ENCODE data around the gene SDK1. TPM values are rescaled to one million over a fixed set of nuclear protein-coding genes. Genes with fewer than 3 reads are reported as not detected.

The SDK1 gene
- total RNA-seq, 2 donors from 2014 or later: 19.8 to 32.4 TPM

DNA sequence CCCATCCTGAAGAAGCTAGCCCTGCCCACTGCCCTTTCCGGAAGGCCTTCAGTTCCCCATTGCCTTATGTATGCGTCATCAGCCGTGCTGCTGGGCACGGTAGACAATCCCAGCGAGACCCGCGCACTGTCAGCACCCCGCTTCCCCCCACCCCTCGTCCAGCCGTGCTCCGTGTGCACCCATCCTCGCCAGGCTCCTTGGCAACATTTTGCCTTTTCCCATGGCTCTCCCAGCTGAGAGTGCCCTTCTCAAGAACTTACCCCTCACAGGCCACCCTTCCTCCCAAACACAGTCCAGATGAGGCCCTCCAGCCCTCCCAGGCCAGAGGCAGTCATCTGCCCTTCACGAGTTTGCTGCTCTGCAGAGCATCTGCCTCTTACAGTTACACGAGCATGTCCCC, 747.3 kb downstream of the SDK1 start:
- TF ChIP-seq POLR2A (IDR thresholded peaks at IDR 0.05): no peak
- TF ChIP-seq, protein P1, sequence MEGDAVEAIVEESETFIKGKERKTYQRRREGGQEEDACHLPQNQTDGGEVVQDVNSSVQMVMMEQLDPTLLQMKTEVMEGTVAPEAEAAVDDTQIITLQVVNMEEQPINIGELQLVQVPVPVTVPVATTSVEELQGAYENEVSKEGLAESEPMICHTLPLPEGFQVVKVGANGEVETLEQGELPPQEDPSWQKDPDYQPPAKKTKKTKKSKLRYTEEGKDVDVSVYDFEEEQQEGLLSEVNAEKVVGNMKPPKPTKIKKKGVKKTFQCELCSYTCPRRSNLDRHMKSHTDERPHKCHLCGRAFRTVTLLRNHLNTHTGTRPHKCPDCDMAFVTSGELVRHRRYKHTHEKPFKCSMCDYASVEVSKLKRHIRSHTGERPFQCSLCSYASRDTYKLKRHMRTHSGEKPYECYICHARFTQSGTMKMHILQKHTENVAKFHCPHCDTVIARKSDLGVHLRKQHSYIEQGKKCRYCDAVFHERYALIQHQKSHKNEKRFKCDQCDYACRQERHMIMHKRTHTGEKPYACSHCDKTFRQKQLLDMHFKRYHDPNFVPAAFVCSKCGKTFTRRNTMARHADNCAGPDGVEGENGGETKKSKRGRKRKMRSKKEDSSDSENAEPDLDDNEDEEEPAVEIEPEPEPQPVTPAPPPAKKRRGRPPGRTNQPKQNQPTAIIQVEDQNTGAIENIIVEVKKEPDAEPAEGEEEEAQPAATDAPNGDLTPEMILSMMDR (IDR thresholded peaks at IDR 0.05): no peak
- no peak for ATAC-seq

DNA sequence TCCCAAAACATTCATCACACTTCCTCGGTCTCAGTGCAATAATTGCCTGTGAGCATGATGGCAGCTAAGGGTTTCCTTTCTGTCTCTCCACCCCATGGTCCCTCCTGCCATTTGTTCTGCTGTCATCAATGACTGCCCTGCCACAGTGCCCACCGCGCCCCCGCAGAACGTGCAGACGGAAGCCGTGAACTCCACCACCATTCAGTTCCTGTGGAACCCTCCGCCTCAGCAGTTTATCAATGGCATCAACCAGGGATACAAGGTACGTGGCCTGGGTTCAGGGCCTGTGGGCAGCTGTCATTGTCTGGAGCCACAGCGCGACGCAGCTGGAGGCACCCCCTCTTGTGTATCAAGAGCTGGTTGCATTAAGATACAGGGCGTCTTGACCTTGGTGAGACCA, 748.1 kb downstream of the SDK1 start:
- 96 to 98% methylated on average over 13 of the region's 13 CpGs for WGBS, 2 donors
- intact Hi-C loops (cut with DNase I): loop anchor here (10.0 kb wide), 1 partner anchor 64 kb away; no protein-coding TSS in a partner anchor
- ATAC-seq: no peak
- no peaks in the 10 kb centered on the region for H3K4me1 ChIP-seq
- TF ChIP-seq, protein P1 (IDR thresholded peaks at IDR 0.05): no peak
- no peak for TF ChIP-seq POLR2A (IDR thresholded peaks at IDR 0.05)
- H3K27me3 ChIP-seq: no peaks in the 10 kb centered on the region
- DNase-seq: no peak
- H3K4me3 ChIP-seq: no peak overlapping the region
- no peaks in the 10 kb centered on the region for H3K9me3 ChIP-seq
- H3K27ac ChIP-seq: no peak overlapping the region
- H3K36me3 ChIP-seq (replicated peaks in 1 of 2; ENCODE audit: insufficient read depth in 1 of 2, low read depth in 2 of 2): no peaks in the 10 kb centered on the region

More for the DNA sequence above, 747.3 kb downstream of the SDK1 start:
- H3K4me1 ChIP-seq: no peaks in the 10 kb centered on the region
- 90 to 92% methylated on average over 14 of the region's 14 CpGs for WGBS, 2 donors
- no peak overlapping the region for H3K4me3 ChIP-seq
- no peaks in the 10 kb centered on the region for H3K36me3 ChIP-seq (replicated peaks in 1 of 2; ENCODE audit: insufficient read depth in 1 of 2, low read depth in 2 of 2)
- intact Hi-C loops (cut with DNase I): loop anchor here (10.0 kb wide), 1 partner anchor 64 kb away; no protein-coding TSS in a partner anchor
- no peaks in the 10 kb centered on the region for H3K9me3 ChIP-seq
- DNase-seq: no peak
- no peak overlapping the region for H3K27ac ChIP-seq
- no peaks in the 10 kb centered on the region for H3K27me3 ChIP-seq

DNA sequence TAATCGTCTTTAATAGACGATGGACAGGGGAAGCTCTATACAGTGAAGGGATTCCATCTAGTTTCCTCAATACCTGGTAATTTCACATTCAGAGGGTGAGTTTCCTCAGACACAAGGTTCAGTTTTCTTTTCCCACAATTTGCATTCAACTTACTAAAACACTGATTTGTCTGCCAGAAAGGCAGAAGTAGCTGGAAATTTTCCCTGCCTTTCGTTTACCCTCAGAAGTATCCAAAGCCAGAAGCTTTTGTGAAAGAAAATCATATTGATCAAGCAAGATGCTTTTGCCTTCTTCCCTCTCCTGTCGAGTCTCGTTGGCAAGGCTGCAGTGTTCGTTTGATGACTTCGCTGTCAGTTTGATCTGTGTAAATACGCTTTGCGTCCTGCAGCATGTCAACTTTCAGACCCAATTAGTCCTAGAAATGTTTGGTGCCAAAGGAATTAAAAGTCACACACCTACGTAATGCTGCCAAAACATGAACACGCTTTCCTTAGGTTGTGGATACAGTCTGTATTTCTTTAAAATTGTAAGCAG, 749.1 kb downstream of the SDK1 start:
- ATAC-seq: no peak
- 44 to 47% methylated on average over 11 of the region's 11 CpGs for WGBS, 2 donors
- intact Hi-C loops (cut with DNase I): no loop called here

DNA sequence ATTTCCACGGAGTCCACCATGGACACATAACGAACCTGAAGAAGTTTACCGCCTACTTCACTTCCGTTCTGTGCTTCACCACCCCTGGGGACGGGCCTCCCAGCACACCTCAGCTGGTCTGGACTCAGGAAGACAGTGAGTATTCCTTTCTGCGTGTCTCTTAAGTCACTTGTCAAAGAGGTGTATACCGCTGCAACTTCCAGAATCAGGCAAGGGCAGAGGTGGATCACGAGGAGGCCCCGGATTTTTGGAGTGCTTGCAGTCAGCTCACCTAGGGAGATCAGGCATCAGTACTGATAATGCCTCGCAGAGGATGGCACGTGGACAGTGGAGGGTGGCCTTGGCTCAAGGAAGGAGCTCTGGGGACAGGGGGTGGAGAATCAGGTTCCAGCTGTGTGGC, 750.6 kb downstream of the SDK1 start:
- H3K27me3 ChIP-seq: no peaks in the 10 kb centered on the region
- H3K9me3 ChIP-seq: no peaks in the 10 kb centered on the region
- no peak for ATAC-seq
- no peaks in the 10 kb centered on the region for H3K36me3 ChIP-seq (replicated peaks in 1 of 2; ENCODE audit: insufficient read depth in 1 of 2, low read depth in 2 of 2)
- no peak for TF ChIP-seq POLR2A (IDR thresholded peaks at IDR 0.05)
- TF ChIP-seq, protein P1 (IDR thresholded peaks at IDR 0.05): no peak
- H3K27ac ChIP-seq: no peak overlapping the region
- no peak for DNase-seq
- intact Hi-C loops (cut with DNase I): no loop called here
- no peak overlapping the region for H3K4me3 ChIP-seq
- 88 to 91% methylated on average over 6 to 11 of the region's 11 CpGs for WGBS, 2 donors
- H3K4me1 ChIP-seq: no peaks in the 10 kb centered on the region

More for the DNA sequence above, 749.1 kb downstream of the SDK1 start:
- no peaks in the 10 kb centered on the region for H3K36me3 ChIP-seq (replicated peaks in 1 of 2; ENCODE audit: insufficient read depth in 1 of 2, low read depth in 2 of 2)
- H3K27me3 ChIP-seq: no peaks in the 10 kb centered on the region
- DNase-seq: no peak
- no peak overlapping the region for H3K4me3 ChIP-seq
- H3K27ac ChIP-seq: no peak overlapping the region
- no peak for TF ChIP-seq POLR2A (IDR thresholded peaks at IDR 0.05)
- TF ChIP-seq, protein P1 (IDR thresholded peaks at IDR 0.05): no peak
- no peaks in the 10 kb centered on the region for H3K9me3 ChIP-seq
- no peaks in the 10 kb centered on the region for H3K4me1 ChIP-seq

DNA sequence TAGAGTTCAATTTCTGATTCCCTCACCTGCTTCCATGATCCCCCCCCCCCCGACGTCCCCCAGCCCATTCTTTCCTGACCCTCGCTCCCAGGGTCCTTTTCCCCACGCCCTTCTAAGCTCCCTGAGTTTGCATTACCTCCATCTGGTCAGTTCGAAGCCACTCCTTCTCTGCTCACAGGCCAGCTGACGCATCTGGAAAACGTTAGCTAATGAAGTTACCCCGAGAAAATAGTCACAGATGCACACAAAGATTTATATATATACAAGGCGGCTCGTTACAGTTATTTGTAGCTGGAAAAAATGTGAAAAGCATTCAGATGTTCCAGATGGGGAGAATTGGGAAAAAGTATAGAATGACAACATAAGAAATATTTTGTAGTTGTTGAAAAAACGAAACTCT, 751.1 kb downstream of the SDK1 start:
- H3K36me3 ChIP-seq (replicated peaks in 1 of 2; ENCODE audit: insufficient read depth in 1 of 2, low read depth in 2 of 2): no peaks in the 10 kb centered on the region
- H3K27ac ChIP-seq: no peak overlapping the region
- no peaks in the 10 kb centered on the region for H3K27me3 ChIP-seq
- DNase-seq (no peak), ATAC-seq (no peak)
- TF ChIP-seq, protein P1 (IDR thresholded peaks at IDR 0.05): no peak
- TF ChIP-seq POLR2A (IDR thresholded peaks at IDR 0.05): no peak
- intact Hi-C loops (cut with DNase I): no loop called here
- no peak overlapping the region for H3K4me3 ChIP-seq
- H3K9me3 ChIP-seq: no peaks in the 10 kb centered on the region
- no peaks in the 10 kb centered on the region for H3K4me1 ChIP-seq
- WGBS, 2 donors: 78 to 87% methylated on average over 11 of the region's 11 CpGs

Data from body of pancreas (tissue), 4 donors.